GM12873 (cell line): Measurements from ENCODE around the gene AKAP7.

ENCODE experiments used
- TF ChIP-seq, protein P1 (sequence below): IDR thresholded peaks from 2 replicates; pipeline ENCODE4 v1.5.1; 2012; ENCODE audit warnings: low read depth, mild to moderate bottlenecking, moderate library complexity, low read length, control low read depth; ENCODE audit not compliant: insufficient read depth; ENCODE audit errors: missing control alignments

AKAP7 gene

DNA sequence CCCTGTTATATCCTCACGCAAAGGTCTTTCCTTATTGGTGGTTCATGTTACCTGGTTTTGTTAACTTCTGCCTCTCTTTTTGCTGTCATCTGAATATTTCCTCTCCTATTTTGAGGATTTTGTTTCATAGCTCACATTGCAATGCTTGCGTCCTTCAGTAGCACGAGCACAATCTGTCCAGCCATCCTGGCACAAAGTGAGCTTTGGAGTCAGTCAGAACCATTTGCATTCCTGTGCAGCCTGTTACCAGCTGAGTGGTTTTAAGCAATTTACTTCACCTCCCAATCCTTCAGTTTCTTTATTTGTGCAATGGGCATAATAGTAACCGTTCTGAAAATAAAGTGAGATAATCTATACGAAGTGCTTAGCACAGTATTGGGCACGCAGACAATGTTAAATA is 42.7 kb downstream of the AKAP7 start:
- TF ChIP-seq, protein P1, sequence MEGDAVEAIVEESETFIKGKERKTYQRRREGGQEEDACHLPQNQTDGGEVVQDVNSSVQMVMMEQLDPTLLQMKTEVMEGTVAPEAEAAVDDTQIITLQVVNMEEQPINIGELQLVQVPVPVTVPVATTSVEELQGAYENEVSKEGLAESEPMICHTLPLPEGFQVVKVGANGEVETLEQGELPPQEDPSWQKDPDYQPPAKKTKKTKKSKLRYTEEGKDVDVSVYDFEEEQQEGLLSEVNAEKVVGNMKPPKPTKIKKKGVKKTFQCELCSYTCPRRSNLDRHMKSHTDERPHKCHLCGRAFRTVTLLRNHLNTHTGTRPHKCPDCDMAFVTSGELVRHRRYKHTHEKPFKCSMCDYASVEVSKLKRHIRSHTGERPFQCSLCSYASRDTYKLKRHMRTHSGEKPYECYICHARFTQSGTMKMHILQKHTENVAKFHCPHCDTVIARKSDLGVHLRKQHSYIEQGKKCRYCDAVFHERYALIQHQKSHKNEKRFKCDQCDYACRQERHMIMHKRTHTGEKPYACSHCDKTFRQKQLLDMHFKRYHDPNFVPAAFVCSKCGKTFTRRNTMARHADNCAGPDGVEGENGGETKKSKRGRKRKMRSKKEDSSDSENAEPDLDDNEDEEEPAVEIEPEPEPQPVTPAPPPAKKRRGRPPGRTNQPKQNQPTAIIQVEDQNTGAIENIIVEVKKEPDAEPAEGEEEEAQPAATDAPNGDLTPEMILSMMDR, result no peak

DNA sequence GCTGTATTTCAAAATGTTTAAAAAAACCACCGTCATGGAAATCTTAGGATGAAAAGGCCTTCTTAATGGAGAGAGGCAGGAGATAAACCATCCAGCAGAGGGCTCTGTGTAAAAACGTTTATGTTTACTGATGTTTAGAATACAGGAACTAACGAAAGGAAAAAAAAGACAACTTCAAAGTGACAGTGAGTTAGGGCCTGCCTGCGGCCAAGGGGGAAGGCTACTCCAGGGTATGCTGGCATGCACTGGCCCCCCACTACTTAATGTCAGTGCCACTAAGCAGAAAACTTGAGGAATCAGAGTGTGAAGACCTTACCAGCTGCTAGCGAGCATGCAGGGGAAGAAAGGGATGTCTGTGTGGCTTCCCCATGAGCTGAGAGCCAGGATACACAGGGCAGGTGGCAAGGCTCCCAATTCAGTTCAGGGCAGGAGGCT is 47.7 kb downstream of the AKAP7 start:
- TF ChIP-seq, protein P1, result peak; percentile 41

DNA sequence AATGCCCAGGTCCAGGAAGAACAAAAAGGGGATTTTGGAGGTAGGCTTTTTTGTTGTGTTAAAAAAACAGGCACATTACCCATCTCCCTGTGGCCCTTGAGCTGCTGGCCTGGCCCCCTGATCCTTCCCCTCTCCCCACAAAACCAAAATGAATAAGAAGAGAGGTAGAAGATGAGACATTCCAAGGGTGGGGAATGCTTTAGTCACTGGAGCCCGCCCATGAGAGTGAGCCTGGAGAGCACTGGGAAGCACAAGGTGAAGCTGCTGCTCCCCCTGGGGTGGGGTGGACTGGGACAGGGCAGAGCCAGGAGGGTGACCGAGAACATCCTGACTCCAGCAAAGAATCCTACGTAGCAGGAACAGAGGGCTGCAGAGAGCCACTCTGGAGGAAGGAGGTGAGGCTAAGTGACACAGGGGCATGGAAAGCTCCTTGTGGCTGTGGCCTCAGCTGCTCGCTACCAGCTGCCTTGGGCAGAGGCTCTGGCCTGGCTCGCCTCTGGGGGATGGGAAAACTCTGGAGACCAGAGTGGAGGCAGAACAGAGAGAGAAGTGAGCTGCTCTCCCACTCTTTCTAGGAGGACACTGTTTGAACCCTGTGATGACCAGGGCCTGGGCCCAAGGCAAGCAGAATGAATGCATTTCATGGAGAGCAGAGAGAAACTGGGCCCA is 48.3 kb downstream of the AKAP7 start:
- TF ChIP-seq, protein P1, result no peak

DNA sequence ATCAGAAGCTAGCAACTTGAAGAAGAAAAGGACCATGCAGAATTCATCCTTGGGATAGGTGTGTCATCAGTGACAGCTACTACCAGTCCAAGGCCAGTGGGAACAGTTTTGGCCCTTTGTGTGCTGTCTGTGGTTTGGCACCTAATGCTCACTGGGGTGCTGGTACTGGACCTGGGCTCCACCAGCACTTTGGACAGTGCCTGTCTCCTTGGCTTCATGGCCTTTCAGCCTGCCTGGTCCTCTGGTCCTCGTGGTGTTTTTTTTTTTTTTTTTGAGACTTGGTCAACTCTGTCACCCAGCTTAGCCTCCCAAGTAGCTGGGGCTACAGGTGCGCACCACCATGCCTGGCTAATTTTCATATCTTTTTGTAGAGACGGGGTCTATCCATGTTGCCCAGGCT is 56.3 kb downstream of the AKAP7 start:
- TF ChIP-seq, protein P1, result no peak

DNA sequence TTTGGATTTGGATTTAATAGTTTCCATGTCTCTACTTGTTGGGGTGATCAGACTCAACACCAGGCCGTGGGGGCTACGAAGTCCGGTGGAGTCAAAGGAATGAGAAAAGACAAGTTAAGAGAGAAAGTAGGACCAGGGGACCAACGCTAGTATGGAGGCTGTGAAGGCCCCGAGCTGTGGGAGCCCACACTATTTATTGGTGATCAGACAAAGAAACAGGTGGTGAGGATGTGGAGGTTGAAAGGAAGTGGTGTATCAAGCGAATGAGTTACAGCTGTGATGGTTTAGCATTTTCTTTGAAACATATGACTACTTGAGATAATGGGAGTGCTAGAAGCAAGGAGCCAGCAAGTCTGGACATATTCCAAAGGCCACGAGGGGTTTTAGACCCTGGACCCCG is 62.4 kb downstream of the AKAP7 start:
- TF ChIP-seq, protein P1, result no peak

DNA sequence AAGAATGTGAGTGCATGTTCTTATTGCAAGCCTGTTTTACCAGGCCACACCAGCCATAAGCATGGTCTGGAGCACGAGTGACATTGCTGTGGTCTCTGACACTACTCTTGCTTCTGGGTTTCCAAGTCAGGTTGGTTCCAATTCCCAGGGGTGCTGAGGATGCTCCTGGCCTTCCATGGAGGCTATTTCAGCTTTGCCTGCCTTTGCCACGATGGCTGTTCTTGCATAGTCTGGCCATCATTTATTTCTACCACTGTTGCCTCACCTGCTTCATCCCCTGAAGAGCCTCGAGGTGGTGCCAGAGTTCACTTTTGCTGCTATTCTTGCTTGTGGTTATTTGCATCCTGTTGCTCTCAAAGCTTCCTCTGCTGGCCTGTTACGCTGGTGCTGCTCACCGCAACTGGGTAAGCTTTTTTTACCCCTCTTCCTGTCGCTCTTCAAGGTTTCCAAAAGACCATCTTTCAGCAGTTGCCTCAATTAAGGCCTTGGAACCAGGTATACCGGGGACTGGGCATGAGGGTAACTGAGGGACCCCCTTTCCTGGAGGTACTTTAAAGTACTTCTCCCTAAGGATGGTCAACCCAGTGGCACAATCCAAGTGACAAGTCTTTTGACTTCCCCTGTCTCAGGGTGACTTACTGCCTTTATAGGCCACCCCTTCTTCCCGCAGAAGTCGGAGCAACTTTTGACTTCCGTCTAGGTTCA is 64.5 kb downstream of the AKAP7 start:
- TF ChIP-seq, protein P1, result peak; percentile 91

DNA sequence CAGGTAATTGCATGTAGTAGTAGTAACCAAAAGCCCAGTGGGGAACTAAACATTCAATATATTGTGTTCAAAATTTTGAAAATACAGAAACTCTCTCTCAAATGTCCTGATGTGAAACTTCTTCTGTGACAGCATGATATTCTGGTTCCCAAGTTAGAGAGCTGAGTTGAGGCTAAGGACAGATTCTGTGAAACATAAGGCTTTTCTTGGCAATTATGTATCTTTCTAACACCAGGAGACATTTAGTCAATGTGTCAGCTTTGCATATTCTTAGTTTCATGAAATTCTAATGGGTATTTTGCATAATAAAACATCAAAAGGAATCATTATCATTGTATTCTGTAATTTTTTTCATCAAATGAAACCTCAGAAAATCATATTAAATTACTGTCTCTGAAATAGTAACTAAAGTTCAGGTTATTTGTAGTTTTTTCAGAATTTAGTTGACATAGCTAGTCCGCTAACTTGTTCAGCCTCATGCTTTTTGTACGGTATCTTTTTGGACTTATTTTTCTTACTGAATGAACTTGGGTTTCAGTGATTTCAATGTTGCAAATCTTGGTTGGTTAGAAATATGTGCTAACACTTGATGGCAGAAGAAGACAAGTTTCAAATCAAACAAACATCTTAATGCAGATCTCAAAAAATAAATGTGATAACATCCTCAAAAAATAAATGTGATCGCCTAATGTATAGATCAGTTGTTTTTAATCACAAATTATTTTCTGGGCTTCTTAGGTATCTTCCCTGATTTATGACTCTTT is 70.4 kb downstream of the AKAP7 start:
- TF ChIP-seq, protein P1, result no peak
